ENCODE results near the gene PKD1.

Gene PKD1

DNA sequence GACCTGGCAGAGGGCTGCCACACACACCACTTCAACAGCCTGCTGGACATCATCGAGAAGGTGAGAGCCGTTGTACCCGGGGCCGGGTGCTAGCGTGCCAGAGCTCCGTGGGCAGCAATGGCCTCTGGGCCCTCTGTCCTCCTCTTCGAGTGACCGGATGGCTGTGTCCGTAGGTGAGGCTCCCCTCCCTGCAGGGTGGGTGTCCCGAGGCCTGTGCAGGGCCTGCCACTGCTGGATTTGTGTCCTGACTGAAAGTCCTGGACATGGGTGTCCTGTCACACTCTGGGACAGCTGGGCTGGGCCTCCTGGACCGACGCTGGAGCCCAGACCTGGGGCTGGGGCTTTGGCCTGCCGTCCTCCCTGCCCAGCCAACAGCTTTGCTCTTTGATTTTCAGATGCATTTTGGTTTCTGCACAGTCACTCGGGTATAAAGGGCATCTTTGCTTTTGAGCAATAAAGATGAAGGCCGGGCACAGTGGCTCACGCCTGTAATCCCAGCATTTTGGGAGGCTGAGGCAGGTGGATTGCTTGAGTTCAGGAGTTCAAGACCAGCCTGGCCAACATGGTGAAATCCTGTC, 71.2 kb downstream of the PKD1 start:
- no peaks in the 10 kb centered on the region for H3K4me1 ChIP-seq (ENCODE audit: control insufficient read depth, insufficient read depth, low read length, unreplicated experiment)
- H3K27me3 ChIP-seq (ENCODE audit: insufficient read depth, low read length), result no peaks in the 10 kb centered on the region
- H3K79me2 ChIP-seq (ENCODE audit: control insufficient read depth, insufficient read depth, low read length, unreplicated experiment), result no peaks in the 10 kb centered on the region
- no peak overlapping the region for H2AFZ ChIP-seq (ENCODE audit: low read length, unreplicated experiment)
- no peak overlapping the region for H3K27ac ChIP-seq (ENCODE audit: low read depth, low read length)
- H3K4me3 ChIP-seq (ENCODE audit: low read depth, low read length), result no peak overlapping the region
- H3K36me3 ChIP-seq (ENCODE audit: insufficient read depth, low read length), result peaks cover 8% of the 10 kb centered on the region; the same call in 1 of the 2 replicates

GRCh38 chr16:2063861-2064260, 71.8 kb downstream of the PKD1 start:
- Histone ChIP-seq H2AFZ (ENCODE audit: low read length, unreplicated experiment) (no peak overlapping the region), H3K27ac (ENCODE audit: low read depth, low read length) (no peak overlapping the region), H3K4me3 (ENCODE audit: low read depth, low read length) (no peak overlapping the region), H3K27me3 (ENCODE audit: insufficient read depth, low read length) (no peaks in the 10 kb centered on the region), H3K4me1 (ENCODE audit: control insufficient read depth, insufficient read depth, low read length, unreplicated experiment) (no peaks in the 10 kb centered on the region), H3K79me2 (ENCODE audit: control insufficient read depth, insufficient read depth, low read length, unreplicated experiment) (no peaks in the 10 kb centered on the region), H3K36me3 (ENCODE audit: insufficient read depth, low read length) (peaks cover 8% of the 10 kb centered on the region; the same call in 1 of the 2 replicates)

- H3K36me3 ChIP-seq (ENCODE audit: insufficient read depth, low read length), result peaks cover 8% of the 10 kb centered on the region; the same call in 1 of the 2 replicates
- H2AFZ ChIP-seq (ENCODE audit: low read length, unreplicated experiment), result no peak overlapping the region
- no peaks in the 10 kb centered on the region for H3K27me3 ChIP-seq (ENCODE audit: insufficient read depth, low read length)
Observed at GRCh38 chr16:2062801-2063200, 72.9 kb downstream of the PKD1 start.

GRCh38 chr16:2061526-2061925, 74.2 kb downstream of the PKD1 start:
- no peaks in the 10 kb centered on the region for H3K4me1 ChIP-seq (ENCODE audit: control insufficient read depth, insufficient read depth, low read length, unreplicated experiment)
- no peaks in the 10 kb centered on the region for H3K27me3 ChIP-seq (ENCODE audit: insufficient read depth, low read length)
- H3K4me3 ChIP-seq (ENCODE audit: low read depth, low read length), result no peak overlapping the region
- H3K36me3 ChIP-seq (ENCODE audit: insufficient read depth, low read length), result peaks cover 8% of the 10 kb centered on the region; the same call in 1 of the 2 replicates
- no peak overlapping the region for H3K27ac ChIP-seq (ENCODE audit: low read depth, low read length)
- no peak overlapping the region for H2AFZ ChIP-seq (ENCODE audit: low read length, unreplicated experiment)
- H3K79me2 ChIP-seq (ENCODE audit: control insufficient read depth, insufficient read depth, low read length, unreplicated experiment), result no peaks in the 10 kb centered on the region

More at GRCh38 chr16:2062801-2063200, 72.9 kb downstream of the PKD1 start:
- Histone ChIP-seq H3K27ac (ENCODE audit: low read depth, low read length) (no peak overlapping the region), H3K79me2 (ENCODE audit: control insufficient read depth, insufficient read depth, low read length, unreplicated experiment) (no peaks in the 10 kb centered on the region), H3K4me1 (ENCODE audit: control insufficient read depth, insufficient read depth, low read length, unreplicated experiment) (no peaks in the 10 kb centered on the region), H3K4me3 (ENCODE audit: low read depth, low read length) (no peak overlapping the region)

GRCh38 chr16:2061023-2061422, 74.7 kb downstream of the PKD1 start:
- no peaks in the 10 kb centered on the region for H3K4me1 ChIP-seq (ENCODE audit: control insufficient read depth, insufficient read depth, low read length, unreplicated experiment)
- H3K27me3 ChIP-seq (ENCODE audit: insufficient read depth, low read length), result no peaks in the 10 kb centered on the region
- H3K4me3 ChIP-seq (ENCODE audit: low read depth, low read length), result no peak overlapping the region
- no peaks in the 10 kb centered on the region for H3K79me2 ChIP-seq (ENCODE audit: control insufficient read depth, insufficient read depth, low read length, unreplicated experiment)
- no peak overlapping the region for H2AFZ ChIP-seq (ENCODE audit: low read length, unreplicated experiment)
- H3K27ac ChIP-seq (ENCODE audit: low read depth, low read length), result no peak overlapping the region
- peaks cover 5% of the 10 kb centered on the region; the same call in 1 of the 2 replicates for H3K36me3 ChIP-seq (ENCODE audit: insufficient read depth, low read length)

DNA sequence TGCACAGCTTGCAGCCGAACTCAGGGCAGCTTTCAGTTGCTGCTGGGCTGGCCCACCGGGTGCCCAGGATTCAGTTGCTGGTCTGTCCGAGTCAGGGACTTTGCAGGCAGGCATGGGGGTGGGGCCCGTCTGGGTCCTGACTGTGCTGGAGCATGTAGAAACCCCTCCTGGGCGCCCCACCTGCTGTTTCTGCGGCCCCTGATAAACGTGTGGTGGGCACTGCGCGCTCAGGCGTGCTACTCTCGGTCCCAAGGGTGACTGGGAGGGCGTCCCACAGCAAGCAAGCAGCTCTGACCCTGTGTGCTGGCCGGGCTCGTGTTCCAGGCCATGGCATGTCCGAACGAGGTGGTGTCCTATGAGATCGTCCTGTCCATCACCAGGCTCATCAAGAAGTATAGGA, 75.4 kb downstream of the PKD1 start:
- H3K4me1 ChIP-seq (ENCODE audit: control insufficient read depth, insufficient read depth, low read length, unreplicated experiment), result no peaks in the 10 kb centered on the region
- no peaks in the 10 kb centered on the region for H3K36me3 ChIP-seq (ENCODE audit: insufficient read depth, low read length)
- H3K4me3 ChIP-seq (ENCODE audit: low read depth, low read length), result no peak overlapping the region

GRCh38 chr16:2058872-2059271, 76.8 kb downstream of the PKD1 start:
- H3K4me3 ChIP-seq (ENCODE audit: low read depth, low read length), result no peak overlapping the region
- no peak overlapping the region for H3K27ac ChIP-seq (ENCODE audit: low read depth, low read length)
- no peaks in the 10 kb centered on the region for H3K4me1 ChIP-seq (ENCODE audit: control insufficient read depth, insufficient read depth, low read length, unreplicated experiment)
- H2AFZ ChIP-seq (ENCODE audit: low read length, unreplicated experiment), result no peak overlapping the region
- H3K79me2 ChIP-seq (ENCODE audit: control insufficient read depth, insufficient read depth, low read length, unreplicated experiment), result no peaks in the 10 kb centered on the region
- peaks cover under 1% of the 10 kb centered on the region; the same call in 1 of the 2 replicates for H3K36me3 ChIP-seq (ENCODE audit: insufficient read depth, low read length)
- no peaks in the 10 kb centered on the region for H3K27me3 ChIP-seq (ENCODE audit: insufficient read depth, low read length)

More for the DNA sequence above, 75.4 kb downstream of the PKD1 start:
- no peaks in the 10 kb centered on the region for H3K79me2 ChIP-seq (ENCODE audit: control insufficient read depth, insufficient read depth, low read length, unreplicated experiment)
- no peaks in the 10 kb centered on the region for H3K27me3 ChIP-seq (ENCODE audit: insufficient read depth, low read length)
- no peak overlapping the region for H3K27ac ChIP-seq (ENCODE audit: low read depth, low read length)
- no peak overlapping the region for H2AFZ ChIP-seq (ENCODE audit: low read length, unreplicated experiment)

- no peak overlapping the region for H3K27ac ChIP-seq (ENCODE audit: low read depth, low read length)
Observed at GRCh38 chr16:2058420-2058819, 77.3 kb downstream of the PKD1 start.

GRCh38 chr16:2057438-2057837, 78.3 kb downstream of the PKD1 start:
- Histone ChIP-seq H3K27ac (ENCODE audit: low read depth, low read length) (no peak overlapping the region), H3K4me1 (ENCODE audit: control insufficient read depth, insufficient read depth, low read length, unreplicated experiment) (no peaks in the 10 kb centered on the region)

More at GRCh38 chr16:2058420-2058819, 77.3 kb downstream of the PKD1 start:
- H2AFZ ChIP-seq (ENCODE audit: low read length, unreplicated experiment), result no peak overlapping the region
- H3K27me3 ChIP-seq (ENCODE audit: insufficient read depth, low read length), result no peaks in the 10 kb centered on the region
- H3K4me3 ChIP-seq (ENCODE audit: low read depth, low read length), result no peak overlapping the region
- no peaks in the 10 kb centered on the region for H3K79me2 ChIP-seq (ENCODE audit: control insufficient read depth, insufficient read depth, low read length, unreplicated experiment)
- no peaks in the 10 kb centered on the region for H3K4me1 ChIP-seq (ENCODE audit: control insufficient read depth, insufficient read depth, low read length, unreplicated experiment)
- H3K36me3 ChIP-seq (ENCODE audit: insufficient read depth, low read length), result peaks cover 3% of the 10 kb centered on the region; the same call in 1 of the 2 replicates

DNA sequence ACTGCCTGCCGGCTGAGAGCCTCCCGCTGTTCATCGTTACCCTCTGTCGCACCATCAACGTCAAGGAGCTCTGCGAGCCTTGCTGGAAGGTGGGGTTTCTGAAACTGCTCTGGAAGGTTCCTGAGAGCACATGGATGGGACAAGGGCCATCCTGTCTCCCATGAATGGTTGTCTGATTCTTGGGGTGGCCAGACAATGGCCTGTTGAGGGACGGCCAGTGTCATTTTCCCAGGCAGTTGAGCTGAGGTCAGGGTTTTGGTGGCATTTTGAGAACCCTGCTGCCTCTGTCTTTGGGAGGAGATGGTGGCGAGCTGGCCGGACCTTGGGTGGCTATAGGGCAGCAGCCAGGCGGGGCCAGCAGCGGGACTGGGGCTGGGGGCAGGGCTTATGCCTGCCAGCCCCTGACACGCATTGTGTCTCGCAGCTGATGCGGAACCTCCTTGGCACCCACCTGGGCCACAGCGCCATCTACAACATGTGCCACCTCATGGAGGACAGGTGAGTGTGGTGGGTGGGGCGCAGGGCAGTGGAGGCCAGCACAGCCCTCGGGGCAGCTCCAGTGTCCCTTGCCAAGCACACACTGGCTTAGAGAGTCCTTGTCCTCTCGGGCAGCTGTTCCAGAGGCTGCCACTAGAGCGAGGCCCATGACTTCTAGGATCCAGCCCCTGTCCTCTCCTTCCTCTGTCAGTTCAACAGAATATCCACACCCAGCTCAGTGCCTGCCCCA, 78.9 kb downstream of the PKD1 start:
- Histone ChIP-seq H3K36me3 (ENCODE audit: insufficient read depth, low read length) (peaks cover 3% of the 10 kb centered on the region; the same call in 1 of the 2 replicates), H2AFZ (ENCODE audit: low read length, unreplicated experiment) (no peak overlapping the region), H3K4me1 (ENCODE audit: control insufficient read depth, insufficient read depth, low read length, unreplicated experiment) (no peaks in the 10 kb centered on the region), H3K79me2 (ENCODE audit: control insufficient read depth, insufficient read depth, low read length, unreplicated experiment) (no peaks in the 10 kb centered on the region), H3K4me3 (ENCODE audit: low read depth, low read length) (no peak overlapping the region), H3K27me3 (ENCODE audit: insufficient read depth, low read length) (no peaks in the 10 kb centered on the region), H3K27ac (ENCODE audit: low read depth, low read length) (no peak overlapping the region)

More at GRCh38 chr16:2057438-2057837, 78.3 kb downstream of the PKD1 start:
- no peaks in the 10 kb centered on the region for H3K79me2 ChIP-seq (ENCODE audit: control insufficient read depth, insufficient read depth, low read length, unreplicated experiment)
- no peak overlapping the region for H2AFZ ChIP-seq (ENCODE audit: low read length, unreplicated experiment)
- peaks cover 3% of the 10 kb centered on the region; the same call in 1 of the 2 replicates for H3K36me3 ChIP-seq (ENCODE audit: insufficient read depth, low read length)
- H3K4me3 ChIP-seq (ENCODE audit: low read depth, low read length), result no peak overlapping the region
- no peaks in the 10 kb centered on the region for H3K27me3 ChIP-seq (ENCODE audit: insufficient read depth, low read length)

GRCh38 chr16:2056077-2056476, 79.6 kb downstream of the PKD1 start:
- Histone ChIP-seq H3K27me3 (ENCODE audit: insufficient read depth, low read length) (no peaks in the 10 kb centered on the region), H3K4me3 (ENCODE audit: low read depth, low read length) (no peak overlapping the region), H3K79me2 (ENCODE audit: control insufficient read depth, insufficient read depth, low read length, unreplicated experiment) (no peaks in the 10 kb centered on the region), H3K27ac (ENCODE audit: low read depth, low read length) (no peak overlapping the region), H2AFZ (ENCODE audit: low read length, unreplicated experiment) (no peak overlapping the region), H3K4me1 (ENCODE audit: control insufficient read depth, insufficient read depth, low read length, unreplicated experiment) (no peaks in the 10 kb centered on the region), H3K36me3 (ENCODE audit: insufficient read depth, low read length) (peaks cover 3% of the 10 kb centered on the region; the same call in 1 of the 2 replicates)
